ENCODE measurements around the gene TPK1. TPM values are rescaled to one million over a fixed set of nuclear protein-coding genes. Genes with fewer than 3 reads are reported as not detected.

The TPK1 gene
- total and polyA plus RNA-seq, 12 donors, result 2.9 to 10.8 (median 6.4) TPM

- DNase-seq (no peak), ATAC-seq (no peak)
- TF ChIP-seq CTCF (IDR thresholded peaks at IDR 0.05), result no peak
- WGBS, 2 donors, result 70 to 88% methylated on average over 2 of the region's 2 CpGs
- H3K9me3 ChIP-seq, result no peaks in the 10 kb centered on the region
- no peaks in the 10 kb centered on the region for H3K36me3 ChIP-seq
- H3K27me3 ChIP-seq, result no peaks in the 10 kb centered on the region
- no peak overlapping the region for H3K4me3 ChIP-seq
- no peaks in the 10 kb centered on the region for H3K4me1 ChIP-seq
- intact Hi-C loops (cut with DNase I), result no loop called here
- no peak overlapping the region for H3K27ac ChIP-seq
These were observed 67.2 kb downstream of the TPK1 start for GRCh38 chr7:144768633-144769032.

- Histone ChIP-seq H3K9me3 (no peaks in the 10 kb centered on the region), H3K36me3 (no peaks in the 10 kb centered on the region), H3K4me3 (no peak overlapping the region), H3K27me3 (no peaks in the 10 kb centered on the region), H3K4me1 (no peaks in the 10 kb centered on the region), H3K27ac (no peak overlapping the region)
- DNase-seq, result no peak
- 83 to 94% methylated on average over 5 of the region's 5 CpGs for WGBS, 2 donors
- no peak for ATAC-seq
- TF ChIP-seq CTCF (IDR thresholded peaks at IDR 0.05), result no peak
- intact Hi-C loops (cut with DNase I), result no loop called here
These were observed 72.6 kb downstream of the TPK1 start for GRCh38 chr7:144763291-144763690.

GRCh38 chr7:144762853-144763252, 73.0 kb downstream of the TPK1 start:
- no peak for TF ChIP-seq CTCF (IDR thresholded peaks at IDR 0.05)
- H3K27ac ChIP-seq, result no peak overlapping the region
- ATAC-seq (no peak), DNase-seq (no peak)
- no peaks in the 10 kb centered on the region for H3K9me3 ChIP-seq
- no peak overlapping the region for H3K4me3 ChIP-seq
- H3K4me1 ChIP-seq, result no peaks in the 10 kb centered on the region
- H3K27me3 ChIP-seq, result no peaks in the 10 kb centered on the region
- WGBS, 2 donors, result 78 to 95% methylated on average over 1 of the region's 1 CpG
- H3K36me3 ChIP-seq, result no peaks in the 10 kb centered on the region
- intact Hi-C loops (cut with DNase I), result no loop called here

- peak overlapping the region in 2 of 10 donors; percentile 6 to 21 for H3K4me3 ChIP-seq
- peak in 1 of 2 donors; percentile 19 for DNase-seq
- no peak for TF ChIP-seq CTCF (IDR thresholded peaks at IDR 0.05)
- 59 to 70% methylated on average over 5 of the region's 5 CpGs for WGBS, 2 donors
- no peaks in the 10 kb centered on the region for H3K27me3 ChIP-seq
- peak in 3 of 8 donors; percentile 73 to 93 (median 79) for ATAC-seq
- no peaks in the 10 kb centered on the region for H3K36me3 ChIP-seq
- H3K9me3 ChIP-seq, result peaks cover 0 to 9% (median 0%) of the 10 kb centered on the region in 11 donors
- intact Hi-C loops (cut with DNase I), result no loop called here
- H3K27ac ChIP-seq, result no peak overlapping the region
- H3K4me1 ChIP-seq, result no peaks in the 10 kb centered on the region
These were observed 74.4 kb downstream of the TPK1 start for GRCh38 chr7:144761493-144761892.

Measured in heart right ventricle (tissue), 16 donors.